ENCODE measurements around the gene CD69.
A peak's percentile ranks its signal among the peaks of the same experiment; 100 is the strongest.
"Not testable (repeated sequence)": the region's sequence is repeated elsewhere in the genome, so short reads cannot be mapped to it uniquely, and the experiment has no call there.

The CD69 gene

GRCh38 chr12:9751204-9752144 lies 9.2 kb downstream of the CD69 start:
- peak overlapping the region; percentile 11 for H3K27ac ChIP-seq (ENCODE audit: insufficient read depth, low read length, poor library complexity, severe bottlenecking)
- no peaks in the 10 kb centered on the region for H3K9me3 ChIP-seq (ENCODE audit: control insufficient read depth, low read length)
- H3K4me3 ChIP-seq (ENCODE audit: insufficient read depth, low read depth, low read length, poor library complexity, severe bottlenecking): peak overlapping the region; percentile 8
- no peaks in the 10 kb centered on the region for H3K27me3 ChIP-seq (replicated peaks; ENCODE audit: control insufficient read depth, insufficient read depth, low read length, poor library complexity, severe bottlenecking)
- peaks cover 17% of the 10 kb centered on the region for H3K4me1 ChIP-seq (ENCODE audit: control insufficient read depth, insufficient read depth, low read length, poor library complexity, severe bottlenecking)
- H3K36me3 ChIP-seq (ENCODE audit: control insufficient read depth, insufficient read depth, low read length): peaks cover 39% of the 10 kb centered on the region
- peak; percentile 38 to 48 (median 43) for DNase-seq

GRCh38 chr12:9750276-9751203 lies 10.2 kb downstream of the CD69 start:
- Histone ChIP-seq H3K27ac (ENCODE audit: insufficient read depth, low read length, poor library complexity, severe bottlenecking) (no peak overlapping the region), H3K36me3 (ENCODE audit: control insufficient read depth, insufficient read depth, low read length) (peaks cover 30% of the 10 kb centered on the region), H3K4me1 (ENCODE audit: control insufficient read depth, insufficient read depth, low read length, poor library complexity, severe bottlenecking) (peaks cover 9% of the 10 kb centered on the region), H3K9me3 (ENCODE audit: control insufficient read depth, low read length) (no peaks in the 10 kb centered on the region), H3K4me3 (ENCODE audit: insufficient read depth, low read depth, low read length, poor library complexity, severe bottlenecking) (peak overlapping the region; percentile 8), H3K27me3 (replicated peaks; ENCODE audit: control insufficient read depth, insufficient read depth, low read length, poor library complexity, severe bottlenecking) (no peaks in the 10 kb centered on the region)
- peak in 2 of 3 donors; percentile 33 to 46 for DNase-seq

- Histone ChIP-seq H3K27ac (ENCODE audit: insufficient read depth, low read length, poor library complexity, severe bottlenecking) (no peak overlapping the region), H3K9me3 (ENCODE audit: control insufficient read depth, low read length) (no peaks in the 10 kb centered on the region), H3K27me3 (replicated peaks; ENCODE audit: control insufficient read depth, insufficient read depth, low read length, poor library complexity, severe bottlenecking) (no peaks in the 10 kb centered on the region), H3K4me3 (ENCODE audit: insufficient read depth, low read depth, low read length, poor library complexity, severe bottlenecking) (no peak overlapping the region), H3K4me1 (ENCODE audit: control insufficient read depth, insufficient read depth, low read length, poor library complexity, severe bottlenecking) (peaks cover under 1% of the 10 kb centered on the region), H3K36me3 (ENCODE audit: control insufficient read depth, insufficient read depth, low read length) (peaks cover 21% of the 10 kb centered on the region)
- DNase-seq: no peak
These were observed 11.1 kb downstream of the CD69 start for GRCh38 chr12:9749640-9750039.

GRCh38 chr12:9745199-9745598 lies 15.5 kb downstream of the CD69 start:
- no peak overlapping the region for H3K4me3 ChIP-seq (ENCODE audit: insufficient read depth, low read depth, low read length, poor library complexity, severe bottlenecking)
- H3K4me1 ChIP-seq (ENCODE audit: control insufficient read depth, insufficient read depth, low read length, poor library complexity, severe bottlenecking): peaks cover 23% of the 10 kb centered on the region
- no peaks in the 10 kb centered on the region for H3K27me3 ChIP-seq (replicated peaks; ENCODE audit: control insufficient read depth, insufficient read depth, low read length, poor library complexity, severe bottlenecking)
- H3K36me3 ChIP-seq (ENCODE audit: control insufficient read depth, insufficient read depth, low read length): no peaks in the 10 kb centered on the region
- DNase-seq: no peak
- H3K27ac ChIP-seq (ENCODE audit: insufficient read depth, low read length, poor library complexity, severe bottlenecking): no peak overlapping the region
- H3K9me3 ChIP-seq (ENCODE audit: control insufficient read depth, low read length): no peaks in the 10 kb centered on the region

- DNase-seq: peak in 1 of 3 donors; percentile 34
- H3K27ac ChIP-seq (ENCODE audit: insufficient read depth, low read length, poor library complexity, severe bottlenecking): peak overlapping the region; percentile 69
- H3K27me3 ChIP-seq (replicated peaks; ENCODE audit: control insufficient read depth, insufficient read depth, low read length, poor library complexity, severe bottlenecking): no peaks in the 10 kb centered on the region
- peaks cover 30% of the 10 kb centered on the region for H3K4me1 ChIP-seq (ENCODE audit: control insufficient read depth, insufficient read depth, low read length, poor library complexity, severe bottlenecking)
- no peaks in the 10 kb centered on the region for H3K36me3 ChIP-seq (ENCODE audit: control insufficient read depth, insufficient read depth, low read length)
- H3K4me3 ChIP-seq (ENCODE audit: insufficient read depth, low read depth, low read length, poor library complexity, severe bottlenecking): peak overlapping the region; percentile 15
- H3K9me3 ChIP-seq (ENCODE audit: control insufficient read depth, low read length): no peaks in the 10 kb centered on the region
These were observed 18.0 kb downstream of the CD69 start for GRCh38 chr12:9742661-9743060.

- DNase-seq: peak; percentile 69 to 74 (median 72)
- H3K27ac ChIP-seq (ENCODE audit: insufficient read depth, low read length, poor library complexity, severe bottlenecking): peak overlapping the region; percentile 69
- H3K27me3 ChIP-seq (replicated peaks; ENCODE audit: control insufficient read depth, insufficient read depth, low read length, poor library complexity, severe bottlenecking): no peaks in the 10 kb centered on the region
- no peaks in the 10 kb centered on the region for H3K36me3 ChIP-seq (ENCODE audit: control insufficient read depth, insufficient read depth, low read length)
- peaks cover 33% of the 10 kb centered on the region for H3K4me1 ChIP-seq (ENCODE audit: control insufficient read depth, insufficient read depth, low read length, poor library complexity, severe bottlenecking)
- no peak overlapping the region for H3K4me3 ChIP-seq (ENCODE audit: insufficient read depth, low read depth, low read length, poor library complexity, severe bottlenecking)
- H3K9me3 ChIP-seq (ENCODE audit: control insufficient read depth, low read length): no peaks in the 10 kb centered on the region
These were observed 19.0 kb downstream of the CD69 start for GRCh38 chr12:9741726-9742125.

GRCh38 chr12:9740106-9740750 lies 20.5 kb downstream of the CD69 start:
- Histone ChIP-seq H3K4me1 (ENCODE audit: control insufficient read depth, insufficient read depth, low read length, poor library complexity, severe bottlenecking) (peaks cover 35% of the 10 kb centered on the region), H3K4me3 (ENCODE audit: insufficient read depth, low read depth, low read length, poor library complexity, severe bottlenecking) (no peak overlapping the region), H3K27ac (ENCODE audit: insufficient read depth, low read length, poor library complexity, severe bottlenecking) (peak overlapping the region; percentile 48)

GRCh38 chr12:9739404-9740105 lies 21.1 kb downstream of the CD69 start:
- H3K4me3 ChIP-seq (ENCODE audit: insufficient read depth, low read depth, low read length, poor library complexity, severe bottlenecking); DNase-seq: not testable (repeated sequence)
- H3K4me1 ChIP-seq (ENCODE audit: control insufficient read depth, insufficient read depth, low read length, poor library complexity, severe bottlenecking): peaks cover 35% of the 10 kb centered on the region

More at GRCh38 chr12:9740106-9740750, 20.5 kb downstream of the CD69 start:
- Histone ChIP-seq H3K36me3 (ENCODE audit: control insufficient read depth, insufficient read depth, low read length) (no peaks in the 10 kb centered on the region), H3K9me3 (ENCODE audit: control insufficient read depth, low read length) (no peaks in the 10 kb centered on the region), H3K27me3 (replicated peaks; ENCODE audit: control insufficient read depth, insufficient read depth, low read length, poor library complexity, severe bottlenecking) (no peaks in the 10 kb centered on the region)
- DNase-seq: no peak

GRCh38 chr12:9738905-9739304 lies 21.8 kb downstream of the CD69 start:
- H3K36me3 ChIP-seq (ENCODE audit: control insufficient read depth, insufficient read depth, low read length); H3K4me3 ChIP-seq (ENCODE audit: insufficient read depth, low read depth, low read length, poor library complexity, severe bottlenecking); H3K27me3 ChIP-seq (replicated peaks; ENCODE audit: control insufficient read depth, insufficient read depth, low read length, poor library complexity, severe bottlenecking); H3K9me3 ChIP-seq (ENCODE audit: control insufficient read depth, low read length); DNase-seq; H3K27ac ChIP-seq (ENCODE audit: insufficient read depth, low read length, poor library complexity, severe bottlenecking): not testable (repeated sequence)
- H3K4me1 ChIP-seq (ENCODE audit: control insufficient read depth, insufficient read depth, low read length, poor library complexity, severe bottlenecking): peaks cover 34% of the 10 kb centered on the region

More at GRCh38 chr12:9739404-9740105, 21.1 kb downstream of the CD69 start:
- peak overlapping the region; percentile 48 for H3K27ac ChIP-seq (ENCODE audit: insufficient read depth, low read length, poor library complexity, severe bottlenecking)
- H3K36me3 ChIP-seq (ENCODE audit: control insufficient read depth, insufficient read depth, low read length); H3K27me3 ChIP-seq (replicated peaks; ENCODE audit: control insufficient read depth, insufficient read depth, low read length, poor library complexity, severe bottlenecking); H3K9me3 ChIP-seq (ENCODE audit: control insufficient read depth, low read length): not testable (repeated sequence)
